HG03097 (cell line): ENCODE data around the gene ABHD11.
"Not testable (repeated sequence)": the region's sequence is repeated elsewhere in the genome, so short reads cannot be mapped to it uniquely, and the experiment has no call there.

Experiments used
- ATAC-seq: cut with Tn5 transposase; IDR thresholded peaks from one replicate; pipeline ENCODE4 v1.9.1; 2021; ENCODE audit not compliant: unreplicated experiment, low FRiP score

The ABHD11 gene, protein sequence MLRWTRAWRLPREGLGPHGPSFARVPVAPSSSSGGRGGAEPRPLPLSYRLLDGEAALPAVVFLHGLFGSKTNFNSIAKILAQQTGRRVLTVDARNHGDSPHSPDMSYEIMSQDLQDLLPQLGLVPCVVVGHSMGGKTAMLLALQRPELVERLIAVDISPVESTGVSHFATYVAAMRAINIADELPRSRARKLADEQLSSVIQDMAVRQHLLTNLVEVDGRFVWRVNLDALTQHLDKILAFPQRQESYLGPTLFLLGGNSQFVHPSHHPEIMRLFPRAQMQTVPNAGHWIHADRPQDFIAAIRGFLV

DNA sequence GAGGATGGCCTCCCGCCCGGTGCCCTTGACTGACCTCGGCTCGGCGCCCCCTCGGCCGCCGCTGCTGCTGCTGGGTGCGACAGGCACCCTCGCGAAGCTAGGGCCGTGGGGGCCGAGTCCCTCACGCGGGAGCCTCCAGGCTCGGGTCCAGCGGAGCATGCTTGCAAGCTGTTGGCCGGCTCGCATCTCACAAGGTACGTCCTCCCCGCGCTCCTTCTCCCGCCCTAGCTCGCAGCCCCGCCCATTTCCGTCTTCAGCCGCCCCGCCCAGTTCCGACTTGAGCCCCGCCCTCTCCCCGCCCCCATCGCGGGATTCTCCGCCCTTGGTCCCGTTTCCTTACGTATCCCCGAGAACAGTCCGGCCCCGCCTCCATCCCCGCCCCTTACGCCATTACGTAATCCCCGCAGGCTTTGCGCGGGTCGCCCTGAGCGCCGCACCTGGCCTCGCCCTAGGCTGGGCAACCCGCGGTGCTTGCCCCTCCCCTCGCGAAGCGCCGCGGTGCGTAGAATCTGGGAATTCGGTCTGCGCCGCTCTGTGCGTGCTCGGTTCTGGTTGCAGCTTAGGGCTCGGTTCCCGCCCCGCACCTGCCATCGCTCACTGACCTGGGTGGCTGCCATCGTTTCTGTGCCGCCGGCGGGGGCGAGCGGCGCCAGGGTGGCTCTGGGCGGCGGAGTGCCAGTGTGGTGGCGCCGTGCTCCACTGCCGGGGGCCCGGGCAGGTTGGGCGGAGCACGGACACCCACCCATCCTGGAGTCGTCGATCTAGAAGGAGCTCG lies at the start of gene ABHD11:
Gene ABHD11 (minus strand): TSS at position 191 of the 775 bp plus-strand sequence. CDS start 32 bp downstream, at position 159.
- ATAC-seq = peak; percentile 83

DNA sequence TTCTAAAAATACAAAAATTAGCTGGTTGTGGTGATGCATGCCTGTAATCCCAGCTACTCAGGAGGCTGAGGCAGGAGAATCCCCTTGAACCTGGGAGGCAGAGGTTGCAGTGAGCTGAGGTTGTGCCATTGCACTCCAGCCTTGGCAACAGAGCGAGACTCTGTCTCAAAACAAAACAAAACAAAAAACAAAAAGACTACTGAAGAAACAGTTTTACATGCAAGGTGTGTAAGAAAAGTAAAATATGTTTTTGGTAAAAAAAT lies 49.1 kb upstream of the ABHD11 start:
- not testable (repeated sequence) for ATAC-seq

DNA sequence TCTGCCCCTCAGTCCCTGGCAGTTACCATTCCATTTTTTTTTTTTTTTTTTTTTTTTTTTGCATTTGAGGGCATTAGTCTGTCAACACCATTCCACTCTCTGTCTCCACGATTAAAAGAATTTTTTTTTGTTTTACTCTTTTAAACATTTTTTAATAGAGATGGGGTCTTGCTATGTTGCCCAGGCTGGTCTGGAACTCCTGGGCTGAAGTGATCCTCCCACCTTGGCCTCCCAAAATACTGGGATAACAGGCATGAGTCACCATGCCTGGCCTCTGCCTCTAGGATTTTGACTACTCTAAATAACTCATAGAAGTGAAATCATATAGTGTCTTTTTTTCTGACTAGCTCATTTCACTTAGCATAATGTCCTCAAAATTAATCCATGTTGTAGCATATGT lies 48.0 kb upstream of the ABHD11 start:
- ATAC-seq = no peak

DNA sequence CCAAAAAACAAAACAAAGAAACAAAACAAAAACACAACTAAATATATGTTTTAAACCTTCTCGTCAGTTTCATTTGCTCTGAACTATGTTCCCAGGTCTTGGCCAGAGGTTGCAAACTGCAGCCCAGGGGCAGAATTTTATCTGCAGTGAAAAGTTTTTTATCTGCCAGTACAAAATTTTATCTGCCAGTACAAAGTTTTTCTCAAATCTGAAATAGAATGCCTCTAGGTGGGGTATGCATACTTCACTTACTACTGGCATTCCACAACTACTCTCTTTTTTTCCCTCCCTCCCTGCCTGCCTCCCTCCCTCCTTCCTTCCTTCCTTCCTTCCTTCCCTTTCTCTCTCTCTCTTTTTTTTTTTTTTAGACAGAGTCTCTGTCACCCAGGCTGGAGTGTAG lies 40.9 kb upstream of the ABHD11 start:
- no peak for ATAC-seq

DNA sequence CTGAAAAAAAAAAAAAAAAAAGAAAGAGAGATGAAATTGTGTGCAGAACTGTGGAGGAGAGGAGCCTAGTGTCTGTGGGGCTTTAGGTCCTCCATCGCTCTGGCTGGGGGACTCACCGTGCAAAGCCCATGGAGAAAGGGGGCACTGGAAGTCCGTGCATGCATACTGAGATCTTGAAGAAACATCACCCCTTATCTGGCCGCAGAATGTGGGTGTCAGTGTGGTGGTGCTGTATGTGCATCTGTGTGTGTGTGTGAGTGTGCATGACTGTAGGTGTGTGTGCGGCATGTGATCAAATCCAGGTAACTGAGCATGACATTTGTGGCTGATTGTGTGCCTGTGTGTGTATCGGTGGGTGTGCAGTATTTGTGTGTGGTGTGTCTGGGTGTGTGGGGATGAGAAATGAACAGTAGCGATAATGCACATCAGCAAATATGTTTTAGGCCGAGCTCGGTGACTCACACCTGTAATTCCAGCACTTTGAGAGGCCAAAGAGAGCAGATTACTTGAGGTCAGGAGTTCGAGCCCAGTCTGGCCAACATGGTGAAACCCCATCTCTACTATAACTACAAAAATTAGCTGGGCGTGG lies 40.3 kb upstream of the ABHD11 start:
- ATAC-seq = no peak

DNA sequence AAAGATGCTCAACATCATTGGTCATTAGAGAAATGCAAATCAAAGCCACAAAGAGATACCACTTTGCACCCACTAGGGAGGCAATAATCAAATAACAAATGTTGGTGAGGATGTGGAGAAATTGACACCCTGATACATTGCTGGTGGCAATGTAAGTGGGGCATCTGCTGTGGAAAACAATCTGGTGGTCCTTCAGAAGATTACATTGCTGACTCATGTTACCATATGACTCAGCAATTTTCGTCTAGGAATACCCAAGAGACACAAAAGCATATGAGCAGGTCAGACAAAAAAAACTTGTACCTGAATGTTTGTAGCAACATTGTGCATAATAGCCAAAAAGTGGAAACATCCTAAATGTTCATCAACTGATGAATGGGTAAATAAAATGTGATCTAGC lies 36.3 kb upstream of the ABHD11 start:
- no peak for ATAC-seq

DNA sequence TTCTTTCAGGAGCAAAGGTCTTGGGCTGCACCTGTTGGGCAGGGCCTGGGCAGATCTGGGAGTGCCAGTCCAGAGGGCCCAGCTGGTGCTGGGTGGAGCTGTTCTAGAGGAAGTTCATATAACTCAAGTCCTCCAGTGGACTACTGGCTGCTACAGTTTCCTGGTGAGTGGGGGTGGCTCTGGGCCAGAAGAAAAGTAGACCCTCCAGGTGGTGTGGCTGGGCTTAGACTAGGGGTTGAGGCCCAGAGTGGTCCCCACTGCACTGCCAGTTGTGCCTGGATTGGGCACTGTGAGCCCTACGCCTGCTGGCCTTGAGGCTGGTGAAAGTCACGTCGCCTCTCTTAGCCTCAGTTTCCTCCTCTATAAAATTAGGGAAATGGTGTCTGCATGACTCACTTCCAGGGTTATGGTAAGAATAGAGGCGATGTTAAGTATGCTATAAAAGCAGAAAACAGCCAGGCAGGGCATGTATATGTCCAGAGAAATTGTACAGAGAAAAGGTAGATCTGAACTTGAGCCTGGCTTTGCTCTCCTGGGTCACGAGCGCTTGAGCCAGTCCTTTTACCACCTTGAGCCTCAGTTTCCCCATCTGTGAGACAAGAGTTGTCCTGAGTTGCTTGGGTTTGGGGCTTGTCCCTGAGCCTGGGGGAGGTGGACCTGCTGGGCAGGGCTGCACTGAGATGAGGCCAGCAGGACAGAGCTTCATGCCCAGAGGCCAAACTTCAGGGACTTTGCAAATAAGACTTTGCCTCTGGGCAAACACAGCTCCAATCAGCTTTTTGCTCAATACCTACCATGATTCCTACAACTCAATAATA lies 35.3 kb upstream of the ABHD11 start:
- no peak for ATAC-seq

DNA sequence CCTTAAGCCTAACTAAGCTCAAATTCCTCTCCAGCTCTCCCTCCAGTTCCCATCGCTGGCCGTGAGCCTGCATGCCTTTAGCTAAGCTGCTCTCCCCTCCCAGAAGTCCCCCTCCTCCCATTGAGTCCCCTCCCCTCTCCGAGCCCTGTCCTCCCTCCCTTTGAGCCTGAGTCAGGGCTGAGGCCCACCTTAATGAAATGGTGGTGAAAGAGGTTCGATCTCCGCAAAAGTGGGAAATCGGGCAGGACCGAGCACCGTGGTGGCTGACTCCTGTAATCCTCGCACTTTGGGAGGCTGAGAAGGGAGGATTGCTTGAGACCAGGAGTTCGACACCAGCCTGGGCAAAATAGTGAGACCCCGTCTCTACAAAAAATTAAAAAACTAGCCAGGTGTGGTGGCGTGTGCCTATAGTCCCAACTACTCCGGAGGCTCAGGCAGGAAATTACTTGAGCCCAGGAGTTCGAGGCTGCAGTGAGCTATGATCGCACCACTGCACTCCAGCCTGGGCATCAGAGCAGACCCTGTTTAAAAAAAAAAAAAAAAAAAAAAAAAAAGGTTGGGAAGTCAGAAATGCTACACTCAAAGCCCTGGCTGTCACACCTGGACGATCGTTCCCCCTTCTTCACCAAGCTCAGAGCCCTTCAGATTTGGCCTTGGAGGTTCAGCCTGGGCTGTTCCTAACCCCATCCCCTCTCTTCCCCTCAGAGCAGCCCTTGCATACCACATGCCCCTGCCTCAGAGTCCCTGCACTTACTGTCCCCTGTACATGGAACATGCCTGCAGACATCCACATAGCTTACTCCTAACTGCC lies 32.5 kb upstream of the ABHD11 start:
- ATAC-seq = no peak

DNA sequence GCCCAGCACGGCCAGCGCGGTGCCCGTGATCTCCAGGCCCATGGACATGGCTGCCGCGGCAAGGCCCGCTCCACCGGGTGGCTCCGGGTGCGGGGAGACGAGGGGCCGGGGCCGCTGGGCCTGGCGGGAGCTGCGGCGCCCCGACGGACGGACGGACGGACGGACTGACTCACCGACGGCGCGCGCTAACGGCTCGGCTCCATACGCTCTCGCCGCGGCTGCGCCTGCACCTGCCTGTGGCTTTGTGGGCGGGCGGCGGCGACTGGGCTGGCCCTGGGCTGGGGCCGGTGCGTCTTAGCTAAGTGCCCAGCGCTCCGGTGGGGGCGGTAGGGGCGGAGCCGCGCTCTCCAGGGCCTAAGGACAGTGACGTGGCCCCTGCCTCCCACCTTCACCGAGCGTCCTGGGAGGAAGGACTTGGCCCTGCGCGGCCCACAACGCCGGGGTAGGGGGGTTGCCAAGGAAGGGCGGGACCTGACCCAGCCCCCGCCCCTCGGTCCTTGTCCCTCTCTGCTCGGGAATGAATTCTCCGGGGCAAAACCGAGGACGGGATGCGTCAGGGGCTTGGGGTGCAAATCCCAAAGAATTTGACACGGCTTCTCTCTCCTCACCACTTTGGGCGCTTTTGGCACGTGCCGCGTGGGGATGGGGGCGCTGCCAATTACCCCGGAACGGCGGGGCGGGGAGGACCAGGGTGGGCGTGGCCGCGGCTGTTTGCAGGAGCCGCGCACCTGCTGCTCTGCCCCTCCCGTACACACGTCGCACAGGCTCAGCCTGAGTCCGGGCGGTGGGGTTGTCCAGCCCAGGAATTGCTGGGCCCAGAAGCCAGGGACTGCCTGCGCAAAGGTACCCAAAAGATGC lies 31.6 kb upstream of the ABHD11 start, which contains the start of gene CLDN3:
Gene CLDN3 (minus strand): TSS at position 269 of the 858 bp plus-strand sequence. CDS start 221 bp downstream, at position 48.
- no peak for ATAC-seq

DNA sequence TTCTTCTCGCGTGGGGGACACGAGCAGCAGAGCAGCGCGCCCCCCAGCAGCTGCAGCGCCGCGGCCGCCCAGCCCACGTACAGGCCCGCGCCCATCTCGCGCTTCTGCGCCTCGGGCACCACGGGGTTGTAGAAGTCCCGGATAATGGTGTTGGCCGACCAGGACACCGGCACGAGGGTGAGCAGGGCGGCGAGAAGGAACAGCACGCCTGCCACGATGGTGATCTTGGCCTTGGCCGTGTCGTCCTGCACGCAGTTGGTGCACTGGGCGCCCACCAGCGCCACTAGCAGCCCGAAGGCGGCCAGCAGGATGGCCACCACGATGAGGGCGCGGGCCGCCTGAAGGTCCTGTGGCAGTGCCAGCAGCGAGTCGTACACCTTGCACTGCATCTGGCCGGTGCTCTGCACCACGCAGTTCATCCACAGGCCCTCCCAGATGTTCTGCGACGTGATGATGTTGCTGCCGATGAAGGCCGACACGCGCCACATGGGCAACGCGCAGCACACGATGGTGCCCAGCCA lies 30.9 kb upstream of the ABHD11 start:
- no peak for ATAC-seq

DNA sequence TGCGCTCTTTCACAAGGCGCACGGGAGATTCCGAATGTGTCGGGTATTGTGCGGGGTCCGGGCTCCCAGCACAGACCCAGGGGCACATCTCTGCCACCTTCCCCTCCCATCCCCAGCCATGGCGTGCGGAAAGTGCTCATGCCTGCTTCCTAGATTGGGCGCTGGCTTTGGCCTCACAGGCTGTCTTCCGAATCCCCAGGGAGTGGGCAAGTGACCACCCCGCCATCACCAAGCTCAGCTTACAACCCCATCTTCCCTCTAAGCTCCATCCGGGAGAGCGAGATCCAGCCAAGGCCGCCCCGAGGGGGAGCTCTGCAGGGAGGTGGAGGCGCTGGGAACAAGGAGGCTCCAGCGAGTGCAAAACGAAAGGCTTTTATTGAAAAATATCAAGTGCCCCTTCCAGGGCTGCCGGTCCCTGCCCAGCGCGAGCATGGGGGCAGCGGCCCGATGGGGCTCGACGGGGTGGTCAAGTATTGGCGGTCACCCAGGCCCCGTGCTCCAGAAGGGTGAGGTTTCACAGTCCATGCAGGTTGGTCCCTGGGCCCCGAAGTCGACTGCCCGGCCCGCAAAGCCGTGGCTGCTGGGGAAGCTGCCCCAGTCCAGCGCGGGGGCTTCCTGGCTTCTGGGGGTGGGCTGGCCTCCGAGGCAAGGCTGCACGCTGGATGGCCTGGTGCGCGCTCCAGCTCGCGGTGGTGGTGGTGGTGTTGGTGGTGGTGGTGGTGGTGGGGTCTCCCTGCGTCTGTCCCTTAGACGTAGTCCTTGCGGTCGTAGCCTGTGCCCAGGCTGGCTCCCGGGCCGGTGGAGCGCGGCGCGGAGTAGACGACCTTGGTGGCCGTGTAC lies 30.3 kb upstream of the ABHD11 start:
- no peak for ATAC-seq

DNA sequence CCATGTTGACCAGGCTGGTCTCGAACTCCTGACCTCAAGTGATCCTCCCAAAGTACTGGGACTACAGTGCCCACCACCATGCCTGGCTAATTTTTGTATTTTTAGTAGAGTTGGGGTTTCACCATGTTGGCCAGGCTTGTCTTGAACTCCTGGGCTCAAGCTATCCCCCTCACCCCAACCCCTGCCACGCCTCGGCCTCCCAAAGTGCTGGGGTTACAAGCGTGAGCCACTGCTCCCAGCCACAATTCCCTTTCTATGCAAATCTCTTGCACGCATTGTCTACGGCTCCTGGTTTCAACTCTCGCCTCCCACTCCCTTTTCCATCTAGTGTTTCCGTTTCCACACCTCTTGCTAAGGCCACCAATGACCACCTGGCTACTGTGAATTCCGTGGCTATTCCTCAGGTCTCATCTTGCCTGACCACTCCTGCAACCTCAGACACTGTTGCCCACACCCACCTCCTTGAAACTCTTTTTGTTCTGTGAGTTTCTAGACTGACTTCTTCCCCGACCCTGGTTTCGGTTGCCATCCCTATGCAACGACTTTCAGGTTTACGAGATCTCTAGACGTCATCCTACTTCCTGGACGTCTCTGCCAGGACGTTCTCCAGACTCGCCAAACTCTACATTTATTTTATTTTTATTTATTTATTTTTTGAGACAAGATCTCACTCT lies 28.1 kb upstream of the ABHD11 start:
- no peak for ATAC-seq

DNA sequence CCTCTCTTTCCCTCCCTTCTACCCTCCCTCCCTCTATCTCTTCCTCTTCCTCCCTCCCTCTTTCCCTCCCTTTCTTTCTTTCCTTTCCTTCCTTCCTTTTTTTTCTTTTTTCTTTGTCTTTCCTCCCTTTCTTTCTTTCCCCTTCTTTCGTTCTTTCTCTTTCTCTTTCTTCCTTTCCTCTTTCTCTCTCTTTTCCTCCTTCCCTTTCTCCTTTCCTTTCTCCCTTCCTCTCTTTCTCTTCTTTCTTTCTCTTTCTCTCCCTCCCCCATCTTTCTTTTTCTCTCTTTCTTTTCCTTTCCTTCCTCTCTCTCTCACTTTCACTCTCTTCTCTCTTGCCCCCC lies 24.0 kb upstream of the ABHD11 start:
- no peak for ATAC-seq

DNA sequence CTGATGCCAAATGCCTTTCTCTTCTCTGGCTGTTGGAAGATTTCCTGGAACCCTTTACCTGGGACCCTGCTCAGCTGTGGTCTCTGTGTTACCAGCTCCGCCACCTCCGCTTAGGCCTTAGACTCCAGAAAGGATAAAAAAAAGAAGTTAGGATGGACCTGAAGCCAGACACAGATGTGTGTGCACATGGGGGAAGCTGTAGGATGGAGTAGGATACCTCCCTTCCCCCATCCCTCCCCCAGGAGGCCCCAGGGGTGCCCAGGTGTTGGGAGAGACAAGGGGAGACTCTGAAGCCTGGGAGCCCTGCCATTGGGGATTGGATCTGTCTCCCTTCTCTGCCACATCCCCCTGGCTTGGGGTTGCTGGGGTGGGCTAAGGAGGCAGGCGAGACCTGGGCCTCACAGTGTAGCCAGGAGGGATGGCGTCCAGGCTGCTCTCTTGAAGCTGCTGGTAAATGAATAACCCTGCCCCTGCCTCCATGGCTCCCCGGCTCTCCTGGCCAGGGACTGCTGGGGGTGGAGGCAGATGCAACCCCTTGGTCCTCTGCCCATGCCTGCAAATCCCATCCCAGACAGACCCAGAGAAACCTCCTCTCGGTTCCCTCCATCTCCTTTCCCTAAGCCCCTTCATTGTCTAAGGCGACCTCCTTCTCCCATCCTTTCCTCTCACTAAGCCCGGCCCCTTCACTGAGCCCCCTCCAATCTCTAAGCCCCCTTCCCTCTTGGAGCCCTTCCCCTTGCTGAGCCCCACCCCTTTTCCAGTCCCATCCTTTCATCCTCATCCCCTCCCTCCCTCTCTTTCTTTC lies 23.5 kb upstream of the ABHD11 start:
- no peak for ATAC-seq

DNA sequence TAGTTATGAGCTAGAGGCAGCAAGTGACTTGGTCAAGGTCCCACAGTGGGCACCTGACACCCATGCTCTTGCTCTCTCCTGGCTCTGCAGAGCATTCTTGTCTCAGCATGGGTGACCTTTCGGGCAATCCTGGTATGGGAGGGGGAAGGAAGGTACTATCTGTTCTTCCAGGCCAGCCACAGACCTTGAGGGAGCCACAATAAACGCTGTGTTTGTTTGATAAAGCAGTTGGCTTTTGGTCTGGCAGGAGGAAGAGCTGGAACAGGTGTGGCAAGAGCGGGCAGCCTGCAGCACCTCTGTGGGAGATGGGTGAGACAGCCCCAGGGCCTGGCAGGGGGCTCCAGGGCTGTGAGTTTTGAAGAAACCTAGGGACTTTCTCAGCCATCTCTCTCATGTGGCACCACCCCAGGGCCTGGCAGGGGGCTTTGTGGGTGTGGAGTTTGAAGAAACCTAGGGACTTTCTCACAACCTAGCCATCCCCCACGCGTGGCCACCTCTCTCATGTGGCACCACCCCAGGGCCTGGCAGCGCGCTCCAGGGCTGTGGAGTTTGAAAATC lies 20.1 kb upstream of the ABHD11 start:
- ATAC-seq = no peak

DNA sequence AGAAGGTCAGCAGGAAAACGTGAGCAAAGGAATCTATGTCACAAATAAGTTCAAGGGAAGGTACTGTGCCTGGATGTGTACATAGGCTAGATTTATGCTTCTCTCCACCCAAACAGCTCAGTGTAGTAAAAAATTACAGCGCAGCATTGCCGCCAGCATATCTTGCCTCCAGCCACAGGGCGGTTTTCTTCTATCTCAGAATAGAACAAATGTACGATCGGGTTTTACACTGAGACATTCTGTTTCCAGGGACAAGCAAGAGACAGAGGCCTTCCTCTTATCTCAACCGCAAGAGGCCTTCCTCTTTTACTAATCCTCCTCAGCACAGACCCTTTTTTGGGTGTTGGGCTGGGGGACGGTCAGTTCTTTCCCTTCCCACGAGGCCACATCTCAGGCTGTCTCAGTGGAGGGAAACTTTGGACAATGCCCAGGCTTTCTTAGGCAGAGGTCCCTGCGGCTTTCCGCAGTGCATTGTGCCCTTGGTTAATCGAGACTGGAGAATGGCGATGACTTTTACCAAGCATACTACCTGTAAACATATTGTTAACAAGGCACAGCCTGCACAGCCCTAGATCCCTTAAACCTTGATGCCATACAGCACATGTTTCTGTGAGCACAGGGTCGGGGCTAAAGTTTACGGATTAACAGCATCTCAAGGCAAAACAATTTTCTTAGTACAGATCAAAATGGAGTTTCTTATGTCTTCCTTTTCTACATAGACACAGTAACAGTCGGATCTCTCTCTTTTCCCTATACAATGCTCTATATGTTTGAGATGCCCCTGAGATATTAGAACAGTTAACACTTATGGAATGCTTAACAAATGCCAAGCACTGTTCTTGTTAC lies 11.6 kb upstream of the ABHD11 start:
- ATAC-seq = no peak
